ENCODE data around the gene TPP2. TPM values are rescaled to one million over a fixed set of nuclear protein-coding genes. Genes with fewer than 3 reads are reported as not detected.
A peak's percentile ranks its signal among the peaks of the same experiment; 100 is the strongest.

The TPP2 gene
- total and polyA plus RNA-seq, 9 of the 15 experiments (the other 6 are each of a cell fraction or from before 2014, with no cell fraction given), result 18.8 to 87.7 (median 55.9) TPM

DNA sequence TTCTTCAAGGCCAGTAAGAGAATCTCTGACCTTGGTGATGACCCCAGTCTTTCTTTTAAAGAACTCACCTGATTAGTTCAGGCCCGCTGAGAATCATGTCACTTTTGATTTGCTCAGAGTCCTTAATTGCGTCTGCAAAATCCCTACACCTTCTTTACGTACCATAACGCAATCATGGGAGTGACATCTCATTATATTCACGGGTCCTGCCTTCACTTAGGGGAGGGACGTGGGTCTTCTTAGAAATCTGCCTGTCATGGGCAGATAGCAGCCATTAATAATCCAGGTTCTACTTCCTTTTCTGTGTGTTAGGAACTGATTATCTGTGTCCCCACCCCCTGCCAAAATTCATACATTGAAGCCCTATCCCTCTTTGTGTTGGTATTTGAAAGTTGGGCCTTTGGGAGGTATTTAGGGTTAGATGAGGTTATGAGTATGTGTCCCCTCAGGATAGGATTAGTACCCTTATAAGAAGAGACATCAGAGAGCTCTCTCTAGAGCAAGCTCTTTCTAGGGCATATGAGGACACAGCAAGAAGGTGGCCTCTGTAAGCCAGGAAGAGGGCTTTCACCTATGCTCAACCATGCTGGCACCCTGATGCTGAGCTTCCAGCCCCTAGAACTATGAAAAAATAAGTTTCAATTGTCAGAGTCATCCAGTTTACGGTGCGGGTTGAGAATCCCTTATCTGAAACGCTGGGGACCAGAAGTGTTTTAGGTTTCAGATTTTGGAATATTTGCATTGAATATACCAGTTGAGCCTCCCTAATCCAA is 9.9 kb downstream of the TPP2 start (continued):
- no peak for TF ChIP-seq ETV6 (IDR thresholded peaks at IDR 0.05; ENCODE audit: borderline replicate concordance in 1 of 2, low read depth in 2 of 2, low read length in 1 of 2)
- TF ChIP-seq ETV6 (CRISPR knock-in tag; IDR thresholded peaks at IDR 0.05; ENCODE audit: borderline replicate concordance), result no peak
- peak; percentile 43; the same call in 1 of the 2 replicates for TF ChIP-seq ZNF316 (IDR thresholded peaks at IDR 0.05)
- TF ChIP-seq RBM25 (IDR thresholded peaks at IDR 0.05; ENCODE audit: low read depth, low read length, severe bottlenecking), result peak; percentile 17
- TF ChIP-seq ZNF12 (CRISPR knock-in tag; IDR thresholded peaks at IDR 0.05), result no peak
- TF ChIP-seq, protein P1, sequence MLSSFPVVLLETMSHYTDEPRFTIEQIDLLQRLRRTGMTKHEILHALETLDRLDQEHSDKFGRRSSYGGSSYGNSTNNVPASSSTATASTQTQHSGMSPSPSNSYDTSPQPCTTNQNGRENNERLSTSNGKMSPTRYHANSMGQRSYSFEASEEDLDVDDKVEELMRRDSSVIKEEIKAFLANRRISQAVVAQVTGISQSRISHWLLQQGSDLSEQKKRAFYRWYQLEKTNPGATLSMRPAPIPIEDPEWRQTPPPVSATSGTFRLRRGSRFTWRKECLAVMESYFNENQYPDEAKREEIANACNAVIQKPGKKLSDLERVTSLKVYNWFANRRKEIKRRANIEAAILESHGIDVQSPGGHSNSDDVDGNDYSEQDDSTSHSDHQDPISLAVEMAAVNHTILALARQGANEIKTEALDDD (IDR thresholded peaks at IDR 0.05), result no peak
- TF ChIP-seq, protein P2, sequence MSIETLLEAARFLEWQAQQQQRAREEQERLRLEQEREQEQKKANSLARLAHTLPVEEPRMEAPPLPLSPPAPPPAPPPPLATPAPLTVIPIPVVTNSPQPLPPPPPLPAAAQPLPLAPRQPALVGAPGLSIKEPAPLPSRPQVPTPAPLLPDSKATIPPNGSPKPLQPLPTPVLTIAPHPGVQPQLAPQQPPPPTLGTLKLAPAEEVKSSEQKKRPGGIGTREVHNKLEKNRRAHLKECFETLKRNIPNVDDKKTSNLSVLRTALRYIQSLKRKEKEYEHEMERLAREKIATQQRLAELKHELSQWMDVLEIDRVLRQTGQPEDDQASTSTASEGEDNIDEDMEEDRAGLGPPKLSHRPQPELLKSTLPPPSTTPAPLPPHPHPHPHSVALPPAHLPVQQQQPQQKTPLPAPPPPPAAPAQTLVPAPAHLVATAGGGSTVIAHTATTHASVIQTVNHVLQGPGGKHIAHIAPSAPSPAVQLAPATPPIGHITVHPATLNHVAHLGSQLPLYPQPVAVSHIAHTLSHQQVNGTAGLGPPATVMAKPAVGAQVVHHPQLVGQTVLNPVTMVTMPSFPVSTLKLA (conservative IDR thresholded peaks at IDR 0.05), result 0 out of 4 replicates have a peak, but pooled peaks of 1 of the 2 experiments have one; percentile 12
- TF ChIP-seq ZNF274 (IDR thresholded peaks at IDR 0.05; ENCODE audit: borderline replicate concordance, low read depth, low read length), result no peak
- peak; percentile 86 for TF ChIP-seq MTA2 (IDR thresholded peaks at IDR 0.05; ENCODE audit: low read depth)
- TF ChIP-seq, protein P3, sequence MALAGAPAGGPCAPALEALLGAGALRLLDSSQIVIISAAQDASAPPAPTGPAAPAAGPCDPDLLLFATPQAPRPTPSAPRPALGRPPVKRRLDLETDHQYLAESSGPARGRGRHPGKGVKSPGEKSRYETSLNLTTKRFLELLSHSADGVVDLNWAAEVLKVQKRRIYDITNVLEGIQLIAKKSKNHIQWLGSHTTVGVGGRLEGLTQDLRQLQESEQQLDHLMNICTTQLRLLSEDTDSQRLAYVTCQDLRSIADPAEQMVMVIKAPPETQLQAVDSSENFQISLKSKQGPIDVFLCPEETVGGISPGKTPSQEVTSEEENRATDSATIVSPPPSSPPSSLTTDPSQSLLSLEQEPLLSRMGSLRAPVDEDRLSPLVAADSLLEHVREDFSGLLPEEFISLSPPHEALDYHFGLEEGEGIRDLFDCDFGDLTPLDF (CRISPR knock-in tag; IDR thresholded peaks at IDR 0.05), result no peak
- peak; percentile 75 for TF ChIP-seq CEBPB (tag; IDR thresholded peaks at IDR 0.05)
- TF ChIP-seq, protein P4, sequence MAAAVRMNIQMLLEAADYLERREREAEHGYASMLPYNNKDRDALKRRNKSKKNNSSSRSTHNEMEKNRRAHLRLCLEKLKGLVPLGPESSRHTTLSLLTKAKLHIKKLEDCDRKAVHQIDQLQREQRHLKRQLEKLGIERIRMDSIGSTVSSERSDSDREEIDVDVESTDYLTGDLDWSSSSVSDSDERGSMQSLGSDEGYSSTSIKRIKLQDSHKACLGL (CRISPR knock-in tag; IDR thresholded peaks at IDR 0.05; ENCODE audit: borderline replicate concordance, poor library complexity, severe bottlenecking), result no peak
- peak; percentile 71 for TF ChIP-seq GATA2 (CRISPR knock-in tag; IDR thresholded peaks at IDR 0.05)
- TF ChIP-seq ESRRA (IDR thresholded peaks at IDR 0.05; ENCODE audit: borderline replicate concordance, low read depth), result peak; percentile 88
- peak; percentile 78 for TF ChIP-seq SMARCE1 (IDR thresholded peaks at IDR 0.05)

Data from K562 (cell line).